Midbrain (tissue), 1 donor: Measurements from ENCODE around the gene CLDN20.

Experiments
- DNase-seq: peaks from one replicate; lab custom pipeline; 2025; lab: John Stamatoyannopoulos, UW

Gene CLDN20

GRCh38 chr6:155269765-155270164 is 6.0 kb downstream of the CLDN20 start:
- DNase-seq = no peak

- DNase-seq = peak; percentile 29
These were observed 6.8 kb downstream of the CLDN20 start for GRCh38 chr6:155270561-155271091.

GRCh38 chr6:155271145-155271544 is 7.3 kb downstream of the CLDN20 start:
- DNase-seq = no peak

DNA sequence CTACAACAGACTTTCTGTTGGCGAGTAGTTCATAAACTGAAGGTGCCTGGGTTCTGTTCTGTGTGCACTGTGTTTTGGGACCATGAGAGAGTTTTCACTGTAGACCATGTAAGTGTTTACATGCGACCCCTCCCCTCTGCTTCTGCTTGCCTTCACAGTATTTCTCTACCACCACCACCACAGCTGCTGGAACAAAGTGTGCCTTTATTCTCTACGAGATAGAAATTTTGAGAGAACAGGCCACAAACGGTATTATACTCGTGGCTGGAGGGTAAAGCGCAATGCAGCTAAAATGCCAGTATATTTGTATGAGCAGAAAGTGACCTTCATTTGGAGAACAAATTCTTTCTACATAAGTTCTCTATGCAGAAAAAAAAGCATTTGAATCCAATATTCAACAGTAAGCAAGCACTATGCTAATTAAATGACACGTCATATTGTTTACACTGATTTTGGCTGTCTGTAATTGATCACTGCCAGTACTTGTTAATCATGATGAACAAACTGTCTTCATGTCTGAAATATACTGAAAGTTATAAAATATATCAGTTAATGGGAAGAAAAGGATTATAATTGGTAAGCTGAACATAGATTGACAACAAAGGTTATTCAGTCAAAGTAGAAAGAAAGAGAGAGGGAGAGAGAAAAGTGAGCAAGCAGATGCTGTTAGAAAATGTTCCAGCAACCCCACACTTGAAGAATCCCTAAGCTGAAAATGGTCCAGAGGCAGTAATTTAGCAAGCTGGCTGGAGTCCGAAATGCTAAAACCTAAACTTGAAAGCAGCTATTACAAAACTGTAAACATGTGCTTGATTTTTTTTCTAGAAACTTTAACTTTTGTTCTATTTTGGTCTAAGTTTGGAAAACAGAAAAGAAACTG is 8.8 kb downstream of the CLDN20 start:
- DNase-seq = peak; percentile 77

DNA sequence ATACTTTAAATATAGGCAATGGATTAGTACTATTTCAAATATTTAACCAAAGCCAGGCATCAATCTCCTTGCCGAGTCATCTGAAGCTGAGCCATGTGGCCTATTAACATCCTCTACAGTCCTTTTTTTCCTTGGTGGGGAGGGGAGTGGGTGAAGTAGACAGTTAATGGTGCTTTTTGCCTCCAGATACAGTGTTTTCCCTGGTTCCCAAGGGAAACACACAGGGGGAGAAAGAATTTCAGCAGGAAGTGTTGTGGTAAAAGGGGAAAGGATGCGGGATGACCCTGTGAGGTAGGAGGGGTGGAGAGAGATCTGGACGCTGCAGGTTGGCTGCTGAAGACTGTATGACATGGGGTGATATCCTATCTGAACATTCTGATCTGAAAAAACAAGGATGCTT is 9.6 kb downstream of the CLDN20 start:
- peak; percentile 29 for DNase-seq

- no peak for DNase-seq
These were observed 10.3 kb downstream of the CLDN20 start for GRCh38 chr6:155274106-155274505.

- DNase-seq = no peak
These were observed 10.7 kb downstream of the CLDN20 start for GRCh38 chr6:155274533-155274932.

DNA sequence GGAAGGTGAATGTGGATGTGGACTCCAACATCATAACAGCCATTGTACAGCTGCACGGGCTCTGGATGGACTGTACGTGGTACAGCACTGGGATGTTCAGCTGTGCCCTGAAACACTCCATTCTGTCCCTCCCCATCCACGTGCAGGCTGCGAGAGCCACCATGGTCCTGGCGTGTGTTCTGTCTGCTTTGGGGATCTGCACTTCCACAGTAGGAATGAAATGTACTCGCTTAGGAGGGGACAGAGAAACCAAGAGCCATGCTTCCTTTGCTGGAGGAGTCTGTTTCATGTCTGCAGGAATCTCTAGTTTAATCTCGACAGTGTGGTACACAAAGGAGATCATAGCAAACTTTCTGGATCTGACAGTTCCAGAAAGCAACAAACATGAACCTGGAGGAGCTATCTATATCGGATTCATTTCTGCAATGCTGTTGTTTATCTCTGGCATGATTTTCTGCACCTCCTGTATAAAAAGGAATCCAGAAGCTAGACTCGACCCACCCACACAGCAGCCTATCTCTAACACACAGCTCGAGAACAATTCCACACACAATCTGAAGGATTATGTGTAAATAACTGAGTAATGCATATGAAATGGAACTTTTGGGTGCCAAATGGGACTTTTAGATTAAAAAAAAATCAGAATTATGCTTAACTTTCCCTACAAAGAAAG is 12.1 kb downstream of the CLDN20 start:
- peak; percentile 49 for DNase-seq

- peak; percentile 28 for DNase-seq
These were observed 12.8 kb downstream of the CLDN20 start for GRCh38 chr6:155276638-155277037.

DNA sequence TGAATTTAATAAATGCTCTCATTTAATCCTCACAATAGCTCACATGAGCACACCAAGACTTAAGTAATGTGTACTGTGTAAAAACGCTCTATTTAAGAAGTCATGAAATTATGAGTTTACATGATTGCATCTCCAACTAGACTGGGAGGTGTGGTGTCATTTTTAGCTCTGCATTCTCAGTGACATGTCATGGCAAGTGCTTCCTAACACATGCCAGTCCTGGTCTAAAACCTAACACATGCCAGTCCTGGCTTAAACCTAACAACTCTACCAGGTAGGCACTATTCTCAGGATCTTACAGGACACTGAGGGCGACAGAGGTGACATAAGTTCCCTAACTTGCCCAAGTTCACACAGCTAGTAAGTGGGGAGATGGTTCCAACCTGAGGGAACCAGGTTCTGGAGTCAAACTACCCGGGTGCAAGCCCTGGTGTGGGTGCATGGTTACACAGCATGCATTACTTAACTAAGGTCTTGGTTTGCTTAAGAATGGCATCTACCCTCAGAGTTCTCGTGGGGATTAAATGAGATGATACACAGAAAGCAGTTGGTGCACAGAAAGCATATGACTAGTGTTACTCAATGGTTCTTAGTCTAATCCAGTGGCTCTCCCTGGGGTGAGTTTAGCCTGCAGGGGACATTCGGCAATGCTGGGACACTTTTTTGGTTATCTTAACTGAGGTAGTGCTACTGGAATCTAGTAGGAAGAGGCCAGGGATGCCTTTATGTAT is 14.7 kb downstream of the CLDN20 start:
- DNase-seq = no peak

DNA sequence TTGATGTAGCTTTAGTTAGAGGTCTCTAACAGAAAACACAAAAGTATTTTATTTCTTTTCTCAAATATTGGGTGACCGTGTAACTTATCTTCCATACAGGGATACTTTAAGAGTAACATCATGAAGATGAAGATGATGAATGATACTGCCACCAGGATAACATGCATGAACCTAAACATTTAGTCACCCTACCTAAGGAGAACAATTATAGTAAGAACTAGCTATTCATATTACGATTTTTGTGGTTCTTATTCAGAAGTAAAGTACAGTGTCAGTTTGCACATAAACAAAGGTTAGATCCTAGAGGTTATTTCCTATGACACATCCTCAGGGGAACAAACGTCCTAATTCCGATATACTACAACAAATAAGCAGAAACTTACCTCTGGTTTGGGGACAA is 21.0 kb downstream of the CLDN20 start:
- DNase-seq = no peak

DNA sequence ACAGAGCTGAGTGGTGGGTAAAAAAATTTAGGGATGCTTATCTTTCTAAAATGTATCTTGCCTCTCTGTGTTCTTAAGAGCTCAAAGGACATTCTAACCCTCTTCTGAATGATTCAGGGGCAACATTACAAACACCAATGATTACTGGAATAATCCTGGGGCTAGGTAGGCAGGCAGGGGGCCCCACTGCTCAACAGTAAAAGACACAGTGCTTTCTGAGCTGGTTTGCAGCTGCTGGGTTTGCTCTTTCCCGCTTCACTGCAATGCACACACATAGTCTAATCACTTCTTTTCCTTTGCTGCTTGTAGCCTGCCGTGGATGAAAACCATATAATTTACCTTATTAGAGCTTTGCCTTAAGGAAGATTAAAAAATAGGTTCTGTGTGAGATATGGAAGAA is 23.9 kb downstream of the CLDN20 start:
- DNase-seq = no peak

GRCh38 chr6:155290491-155290890 is 26.7 kb downstream of the CLDN20 start:
- DNase-seq = no peak

GRCh38 chr6:155291291-155291690 is 27.5 kb downstream of the CLDN20 start:
- no peak for DNase-seq

DNA sequence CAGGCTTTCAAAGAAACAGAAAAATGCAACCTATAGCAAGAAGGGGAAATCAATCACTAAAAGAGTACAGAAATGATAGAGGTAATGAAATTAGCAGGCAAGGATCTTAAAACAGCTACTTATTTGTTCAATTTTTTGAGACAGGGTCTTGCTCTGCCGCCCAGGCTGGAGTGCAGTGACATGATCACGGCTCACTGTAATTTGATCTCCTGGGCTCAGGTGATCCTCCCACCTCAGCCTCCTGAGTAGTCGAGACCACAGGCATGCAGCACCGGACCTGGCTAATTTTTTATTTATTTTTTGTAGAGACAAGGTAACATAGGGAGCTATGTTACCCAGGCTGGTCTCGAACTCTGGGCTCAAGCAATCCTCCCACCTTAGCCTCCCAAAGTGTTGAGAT is 28.9 kb downstream of the CLDN20 start:
- no peak for DNase-seq

GRCh38 chr6:155297669-155298068 is 33.9 kb downstream of the CLDN20 start:
- DNase-seq = no peak

DNA sequence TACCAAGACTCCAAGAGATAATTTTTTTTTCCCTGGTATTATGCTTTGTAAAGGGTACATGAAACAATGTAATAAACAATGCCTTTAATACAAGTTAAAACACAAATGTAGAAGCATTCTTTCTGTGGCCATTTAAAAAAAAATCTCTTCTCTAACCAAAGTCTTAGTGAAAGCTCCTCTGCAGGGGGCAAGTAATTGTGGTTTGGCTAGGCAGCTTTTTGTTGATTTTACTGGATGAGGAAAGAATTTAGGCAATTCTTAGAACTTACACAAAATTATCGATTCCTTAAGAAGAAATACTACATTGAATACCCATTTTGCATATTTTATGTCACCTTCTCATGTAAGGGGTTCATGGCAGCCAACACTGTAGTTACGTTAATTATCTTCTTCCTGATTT is 38.1 kb downstream of the CLDN20 start:
- DNase-seq = no peak

DNA sequence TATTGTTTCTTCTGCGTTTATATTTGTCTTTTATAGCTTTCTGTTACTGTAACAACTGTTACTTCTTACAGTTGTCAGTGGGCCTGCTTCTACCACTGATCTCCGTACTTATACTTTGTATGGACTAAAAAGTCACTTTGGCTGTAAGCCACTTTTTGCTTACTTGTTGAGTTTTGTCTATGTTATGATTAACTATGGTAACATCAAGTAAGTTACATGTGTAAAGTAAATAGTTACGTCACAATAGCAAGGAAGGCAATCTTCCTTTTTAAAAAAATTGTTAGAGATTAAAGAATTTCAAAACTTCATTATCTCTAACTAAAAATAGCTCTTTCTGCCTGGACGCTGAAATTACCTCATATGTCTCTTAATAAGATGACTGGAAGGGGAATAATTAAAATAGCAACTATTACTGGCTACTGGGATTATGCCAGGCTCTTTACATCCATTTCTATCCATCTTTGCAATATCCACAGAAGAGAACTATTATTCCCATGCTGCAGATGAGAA is 39.6 kb downstream of the CLDN20 start:
- no peak for DNase-seq

- DNase-seq = no peak
These were observed 43.1 kb downstream of the CLDN20 start for GRCh38 chr6:155306958-155307357.

- DNase-seq = no peak
These were observed 45.3 kb downstream of the CLDN20 start for GRCh38 chr6:155309150-155309549.

DNA sequence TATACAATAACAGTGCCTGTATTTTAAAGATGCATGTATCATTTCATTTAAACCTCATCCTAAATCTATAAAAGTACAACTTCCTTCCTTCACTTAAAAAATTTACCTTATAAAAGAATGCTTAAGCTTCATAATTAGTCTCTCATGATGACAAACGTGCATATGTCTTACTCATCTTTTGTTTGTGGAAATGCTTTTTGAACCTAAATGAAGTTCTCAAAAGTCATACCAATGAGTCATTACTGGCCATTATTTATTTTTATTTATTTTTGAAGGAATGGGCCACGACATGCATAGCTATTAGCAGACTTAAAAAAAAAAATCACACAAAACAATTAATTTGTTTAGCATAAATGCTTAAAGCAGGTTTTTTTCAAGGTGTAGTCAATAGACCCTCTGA is 46.8 kb downstream of the CLDN20 start:
- no peak for DNase-seq

GRCh38 chr6:155311086-155311485 is 47.3 kb downstream of the CLDN20 start:
- no peak for DNase-seq
